NCI-H748 (cell line): Measurements from ENCODE around the gene C2CD2.
"Not testable (repeated sequence)": the region's sequence is repeated elsewhere in the genome, so short reads cannot be mapped to it uniquely, and the experiment has no call there.

Experiments
- DNase-seq: peaks from one replicate; lab custom pipeline; 2025; ENCODE audit not compliant: unreplicated experiment; lab: John Stamatoyannopoulos, UW

Gene C2CD2

DNA sequence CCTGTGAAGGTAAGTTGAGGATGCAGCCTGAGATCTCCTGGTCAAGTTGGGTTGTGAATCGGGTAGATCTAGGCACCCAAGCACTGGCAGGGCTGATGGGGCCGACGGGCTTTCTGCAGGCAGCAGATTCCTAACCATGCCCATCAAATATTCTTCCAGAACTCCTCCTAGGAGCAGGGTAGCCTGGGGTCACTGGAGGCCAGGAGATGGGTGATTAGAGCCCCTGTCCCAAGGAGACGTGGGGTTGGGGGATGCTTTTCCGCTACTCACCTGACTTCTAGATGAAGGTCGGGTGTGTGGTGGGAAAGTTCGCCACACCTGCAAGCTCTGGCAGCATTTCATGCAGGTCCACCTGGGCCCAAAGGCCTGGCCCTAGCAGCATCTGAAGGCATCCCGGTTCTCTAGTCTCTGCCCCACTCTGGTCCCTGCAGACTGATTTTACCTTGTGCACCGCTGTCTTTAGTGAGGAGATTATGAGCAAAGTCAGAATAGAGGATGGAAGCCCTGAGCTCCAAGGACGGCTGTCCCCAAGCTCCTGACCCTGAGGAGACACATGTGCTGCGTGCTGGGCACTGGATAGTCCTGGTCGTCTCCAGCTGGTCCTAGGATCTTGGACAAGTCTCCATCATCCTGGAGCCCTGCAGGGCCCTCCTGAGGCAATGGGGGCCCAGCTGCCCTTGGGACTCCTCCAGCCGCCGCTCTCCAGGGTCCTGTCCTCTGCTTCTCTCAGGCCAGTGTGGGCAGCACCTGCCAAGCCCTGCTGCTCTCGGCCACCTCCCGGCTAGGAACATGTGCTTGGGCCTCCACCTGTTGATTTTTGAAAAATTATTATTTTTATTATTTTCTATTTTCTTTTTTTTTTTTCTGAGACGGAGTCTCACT, 21.8 kb upstream of the C2CD2 start:
- no peak for DNase-seq

DNA sequence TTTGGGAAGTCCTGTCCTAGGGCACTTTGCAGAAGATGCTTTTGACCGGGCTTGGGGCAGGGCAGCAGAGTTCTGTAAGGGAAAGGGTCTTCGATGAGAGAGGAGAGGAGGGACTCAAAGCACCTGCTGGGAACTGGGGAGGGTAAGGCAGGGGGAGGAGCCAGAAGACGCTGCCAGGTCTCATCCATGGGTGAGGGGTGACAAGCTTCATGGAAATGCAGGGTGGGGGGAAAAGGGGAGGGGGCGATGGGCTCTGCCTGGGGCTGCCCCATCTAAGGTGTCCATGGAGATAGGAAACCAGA, 20.9 kb upstream of the C2CD2 start:
- DNase-seq, result no peak

DNA sequence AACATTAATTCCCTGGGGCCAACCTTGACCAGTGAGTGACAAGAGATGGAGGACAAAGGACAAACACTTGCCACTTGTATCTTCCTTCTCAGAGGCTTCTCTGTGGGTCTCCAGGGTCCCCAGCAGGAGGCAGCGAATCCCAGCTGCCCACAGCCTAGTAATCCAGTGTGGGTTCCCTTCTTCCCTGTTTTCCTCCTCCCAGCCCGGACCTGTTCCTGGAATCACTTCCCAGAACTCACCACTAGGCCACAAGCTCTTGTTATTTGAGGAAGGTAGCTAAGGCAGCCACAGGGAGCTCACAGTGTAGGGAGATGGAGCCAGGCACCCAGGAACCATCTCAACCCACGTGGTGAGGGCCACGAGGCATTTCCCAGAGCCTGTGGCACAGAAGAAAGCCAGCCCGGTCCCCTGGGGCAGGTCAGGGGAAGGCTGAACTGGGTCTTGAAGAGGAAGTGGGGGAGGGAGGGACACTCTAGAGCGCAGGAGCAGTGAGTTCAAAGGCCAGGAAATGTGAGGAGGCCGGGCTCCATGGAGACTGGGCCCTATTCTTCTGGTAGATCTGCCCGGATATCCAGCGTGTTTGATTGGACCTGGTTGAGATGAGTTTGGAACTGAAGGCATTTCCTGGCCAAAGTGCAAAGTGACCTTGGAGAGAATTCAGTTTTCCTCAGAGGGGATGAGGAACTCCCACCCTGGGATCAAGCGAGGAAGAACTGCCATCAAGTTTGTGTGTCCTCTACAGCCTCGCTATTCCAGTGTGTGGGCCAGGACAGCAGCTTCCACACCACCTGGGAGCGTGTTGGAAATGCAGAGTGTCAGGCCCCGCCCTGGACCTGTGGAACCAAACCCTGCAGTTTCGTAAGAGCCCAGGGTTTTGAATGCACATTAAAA, 20.3 kb upstream of the C2CD2 start:
- no peak for DNase-seq

- no peak for DNase-seq
Observed at GRCh38 chr21:41973427-41973831, 19.6 kb upstream of the C2CD2 start.

DNA sequence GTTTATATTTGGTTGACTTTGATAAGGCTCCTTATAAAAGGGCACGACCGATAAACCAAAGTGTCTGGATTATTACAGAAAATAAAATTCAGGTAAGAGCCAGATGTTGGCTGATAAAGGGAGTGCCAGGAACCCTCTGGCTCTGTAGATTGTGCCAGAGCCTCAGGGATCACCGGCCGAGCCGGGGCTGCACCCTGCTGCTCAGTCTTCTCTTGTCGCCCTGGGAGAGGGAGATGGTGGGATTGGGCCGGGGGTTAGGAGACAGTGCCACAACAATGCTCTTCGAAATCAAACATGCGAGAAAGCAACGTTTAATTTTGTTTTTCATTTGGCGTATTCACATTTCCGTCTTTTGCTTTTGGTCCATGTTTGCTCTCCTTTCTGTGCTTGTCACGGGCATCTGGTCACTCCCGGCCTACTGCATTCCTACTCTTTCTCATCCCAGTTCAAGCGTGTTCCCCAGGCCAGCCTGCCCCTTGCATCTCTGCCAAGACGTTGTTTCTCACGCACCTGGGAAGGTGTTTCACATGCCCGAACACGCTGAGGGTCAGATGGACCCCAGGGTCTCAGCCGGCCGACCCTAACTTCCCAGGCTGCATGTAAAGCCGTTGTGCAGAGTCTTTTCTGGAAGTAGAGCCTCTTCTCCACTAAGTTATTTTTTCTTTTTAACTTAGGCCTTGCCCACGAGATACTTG, 18.8 kb upstream of the C2CD2 start:
- DNase-seq, result no peak

DNA sequence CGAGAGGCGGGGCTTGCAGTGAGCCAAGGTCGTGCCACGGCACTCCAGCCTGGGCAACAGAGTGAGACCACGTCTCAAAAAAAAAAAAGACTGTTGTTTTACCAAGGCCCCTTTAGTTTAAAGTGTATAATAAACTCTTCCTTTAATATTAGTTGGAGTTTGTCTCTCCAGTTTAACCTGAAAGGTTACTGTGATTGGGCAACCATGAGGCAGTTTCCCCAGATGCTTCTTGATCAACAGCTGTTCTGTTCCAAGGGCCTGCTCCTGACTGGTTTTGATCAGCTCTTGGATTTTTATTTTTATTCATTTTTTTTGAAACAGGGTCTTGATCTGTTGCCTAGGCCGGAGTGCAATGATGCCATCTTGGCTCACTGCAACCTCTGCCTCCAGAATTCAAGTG, 18.1 kb upstream of the C2CD2 start:
- DNase-seq, result no peak

GRCh38 chr21:41970751-41971653, 17.2 kb upstream of the C2CD2 start:
- no peak for DNase-seq

GRCh38 chr21:41970106-41970391, 16.2 kb upstream of the C2CD2 start:
- no peak for DNase-seq

- no peak for DNase-seq
Observed at GRCh38 chr21:41967708-41968107, 13.9 kb upstream of the C2CD2 start.

DNA sequence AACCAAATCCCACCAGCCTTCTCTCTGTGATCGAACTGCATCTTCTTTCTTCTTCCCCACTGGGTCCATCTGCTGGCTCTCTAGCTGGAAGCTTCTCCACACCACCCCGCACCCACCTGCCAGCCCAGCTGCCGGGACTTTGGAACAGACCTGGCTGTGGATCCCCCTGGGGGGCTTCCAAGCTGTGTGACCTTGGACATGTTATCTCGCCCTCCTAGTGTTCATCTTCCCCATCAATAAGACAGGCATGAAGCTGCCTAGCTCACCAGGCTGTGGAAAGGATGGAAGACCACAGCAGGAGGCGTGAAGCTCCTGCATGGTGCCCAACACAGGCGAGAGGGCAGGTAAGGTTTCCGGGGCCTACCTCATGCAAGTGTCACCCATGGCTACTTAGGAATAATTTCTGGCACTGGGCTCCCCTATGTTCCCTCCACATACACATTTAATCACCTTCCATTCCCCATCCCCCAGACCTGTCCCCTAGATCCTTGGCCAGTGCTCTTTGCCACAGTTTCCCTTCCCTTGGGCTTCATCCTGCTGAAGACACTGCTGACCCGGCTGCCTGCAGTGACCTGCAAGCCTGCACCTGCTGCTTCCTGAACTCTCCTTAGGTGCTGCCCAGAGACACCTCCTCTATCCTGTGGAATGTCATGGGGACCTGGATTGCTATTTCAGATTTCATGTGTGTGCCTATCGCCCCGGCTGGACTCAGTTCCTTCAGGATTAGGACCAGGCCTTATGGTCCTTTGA, 13.2 kb upstream of the C2CD2 start:
- DNase-seq, result no peak

DNA sequence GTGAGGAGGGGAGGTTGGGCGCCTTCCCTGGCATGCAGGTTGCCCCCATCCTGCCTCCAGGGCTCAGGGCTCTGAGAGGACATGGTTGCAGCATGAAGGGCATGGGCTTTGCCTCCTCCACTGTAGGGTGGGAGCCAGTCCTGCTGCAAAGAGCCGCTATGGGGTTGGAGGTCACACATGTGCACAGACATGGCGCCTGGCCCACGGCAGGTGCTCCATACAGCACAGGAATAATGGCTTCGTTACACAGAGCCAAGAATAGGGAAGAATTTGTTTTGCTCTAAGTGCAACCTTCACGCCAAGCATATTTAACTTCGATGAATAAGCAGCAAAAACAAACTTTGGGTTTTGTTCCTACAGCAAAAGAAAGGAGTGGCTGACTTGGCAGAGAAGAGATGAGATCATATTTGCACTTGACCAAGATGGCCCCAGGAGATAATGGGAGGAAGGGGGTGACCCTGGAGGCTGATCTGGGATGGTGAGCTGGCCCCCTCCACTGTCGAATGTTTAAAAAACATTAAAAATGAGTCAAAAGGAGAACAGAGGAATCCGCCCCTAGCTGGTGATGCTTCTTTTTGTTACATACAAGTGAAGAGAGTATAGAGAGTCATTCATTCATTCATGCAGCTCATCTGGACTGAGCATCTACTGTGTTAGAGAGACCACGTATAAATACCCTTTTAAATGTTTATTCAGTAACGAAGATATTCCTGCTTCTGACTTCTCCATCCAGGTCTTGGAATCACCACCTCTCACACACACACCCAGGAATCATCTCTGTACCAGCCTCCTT, 12.4 kb upstream of the C2CD2 start:
- peak; percentile 47 for DNase-seq

DNA sequence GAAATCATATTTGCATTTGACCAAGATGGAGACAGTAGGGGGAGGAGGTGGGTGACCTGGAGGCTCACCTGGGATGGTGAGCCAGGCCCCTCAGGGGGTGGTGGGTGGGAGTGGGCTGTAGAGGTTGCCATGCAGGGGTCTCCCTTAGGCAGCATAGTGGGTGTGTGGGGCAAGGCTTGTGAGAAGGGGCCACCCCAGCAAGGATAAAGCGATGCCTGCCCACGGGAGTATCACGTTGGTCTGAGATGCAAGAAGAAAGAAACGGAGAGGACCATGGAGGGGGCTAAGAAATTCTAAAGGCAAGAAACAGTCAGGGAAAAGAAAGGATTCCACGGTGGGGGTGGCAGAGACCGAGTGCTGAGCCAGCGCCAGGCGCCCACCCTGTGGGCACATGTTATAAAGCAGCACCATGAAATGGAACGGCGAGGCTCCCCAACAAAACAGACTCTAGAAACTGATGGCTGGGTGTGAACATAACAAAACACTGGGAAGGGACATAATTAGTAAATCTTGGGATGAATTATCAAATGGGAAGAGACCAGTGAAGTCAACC, 11.7 kb upstream of the C2CD2 start:
- DNase-seq, result no peak

DNA sequence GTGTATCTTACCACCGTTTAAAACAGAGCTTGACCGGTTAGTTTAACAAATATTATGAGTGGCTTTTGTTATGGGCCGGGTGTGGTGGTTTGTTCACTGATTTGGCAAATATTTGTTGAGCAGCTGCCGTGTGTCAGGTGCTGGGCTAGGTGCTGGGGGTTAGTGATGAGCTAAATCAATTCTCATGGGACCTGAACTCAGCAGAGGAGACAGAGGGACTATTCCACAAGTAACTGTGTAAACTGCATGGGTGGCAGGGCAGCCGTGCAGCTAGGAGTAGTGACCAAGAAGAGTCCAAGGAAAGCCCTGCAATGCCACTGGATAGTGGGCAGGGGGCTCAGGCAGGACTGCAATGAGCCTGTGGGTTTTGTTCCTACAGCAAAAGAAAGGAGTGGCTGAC, 11.2 kb upstream of the C2CD2 start:
- DNase-seq, result peak; percentile 90

DNA sequence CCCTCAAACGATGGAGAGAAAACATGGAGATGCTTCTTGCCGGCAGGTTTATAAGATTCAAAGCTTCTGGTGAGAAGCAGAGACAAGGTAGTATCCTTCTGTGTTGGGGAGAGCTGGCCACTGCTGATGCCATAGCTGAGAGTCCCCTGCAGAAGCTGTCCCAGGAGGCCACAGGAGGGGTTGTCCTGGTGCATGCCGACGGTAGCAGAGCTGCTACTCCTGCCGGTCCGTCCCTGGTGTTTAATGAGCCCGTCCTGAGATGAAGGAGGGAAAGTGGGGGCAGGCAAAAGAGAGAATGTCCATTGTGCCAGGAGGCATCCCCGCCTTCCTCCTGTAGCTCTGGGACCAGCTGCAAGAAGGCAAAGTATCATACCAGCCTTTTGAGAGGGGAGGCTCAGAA, 10.4 kb upstream of the C2CD2 start:
- DNase-seq, result no peak

GRCh38 chr21:41962425-41962966, 8.7 kb upstream of the C2CD2 start:
- no peak for DNase-seq

DNA sequence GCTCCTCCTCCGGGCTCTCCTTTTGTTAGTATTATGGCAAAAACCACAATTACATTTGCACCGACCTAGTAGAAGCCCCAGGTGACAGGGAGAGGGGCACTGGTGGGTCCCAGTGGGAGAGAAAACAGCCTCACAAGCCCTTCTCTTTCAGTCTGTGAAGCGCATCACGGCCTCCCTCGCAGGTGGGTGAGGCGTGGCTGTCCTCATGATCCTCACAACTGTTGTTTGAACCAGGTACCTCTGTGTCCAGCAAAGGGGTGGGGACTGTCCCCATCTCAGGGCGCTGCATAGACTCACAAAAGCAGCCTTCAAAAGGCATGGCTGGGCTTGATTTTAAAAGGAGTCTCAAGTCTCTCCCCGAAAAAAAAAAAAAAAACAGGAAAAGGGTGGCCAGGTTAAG, 7.9 kb upstream of the C2CD2 start:
- DNase-seq, result no peak

GRCh38 chr21:41961282-41961701, 7.5 kb upstream of the C2CD2 start:
- DNase-seq, result no peak

GRCh38 chr21:41960386-41960785, 6.6 kb upstream of the C2CD2 start:
- DNase-seq, result no peak

GRCh38 chr21:41959697-41960096, 5.9 kb upstream of the C2CD2 start:
- DNase-seq, result not testable (repeated sequence)
